ENCODE results near the gene TNIP1.

TNIP1 gene

DNA sequence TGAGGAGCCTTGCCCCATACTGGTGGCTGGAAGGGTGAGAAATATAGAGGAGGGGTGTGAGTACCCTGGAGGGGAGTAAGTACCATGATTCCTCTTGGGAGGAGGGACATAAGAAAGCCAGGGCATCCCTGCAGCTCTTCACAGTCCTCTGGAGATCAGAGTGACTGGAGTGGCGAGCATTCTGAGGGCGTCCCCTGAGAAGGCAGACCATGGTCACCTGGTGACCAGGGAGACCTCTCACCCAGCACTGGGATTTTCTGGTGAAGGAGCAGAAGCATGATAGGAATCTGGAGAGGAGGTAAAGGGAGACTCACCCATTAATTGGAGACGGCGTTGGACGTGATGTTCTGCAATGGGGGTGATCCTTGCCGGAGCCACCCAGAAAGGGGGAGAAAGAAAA, 88.1 kb downstream of the TNIP1 start:
- no peaks in the 10 kb centered on the region for H3K27me3 Mint-ChIP-seq
- H3K27ac Mint-ChIP-seq: no peak overlapping the region
- H3K4me3 Mint-ChIP-seq: no peak overlapping the region
- no peaks in the 10 kb centered on the region for H3K4me1 Mint-ChIP-seq
- no peaks in the 10 kb centered on the region for H3K36me3 Mint-ChIP-seq (ENCODE audit: low read depth)
- DNase-seq (no peak), ATAC-seq (no peak)
- H3K9me3 Mint-ChIP-seq: peaks cover 15% of the 10 kb centered on the region

DNA sequence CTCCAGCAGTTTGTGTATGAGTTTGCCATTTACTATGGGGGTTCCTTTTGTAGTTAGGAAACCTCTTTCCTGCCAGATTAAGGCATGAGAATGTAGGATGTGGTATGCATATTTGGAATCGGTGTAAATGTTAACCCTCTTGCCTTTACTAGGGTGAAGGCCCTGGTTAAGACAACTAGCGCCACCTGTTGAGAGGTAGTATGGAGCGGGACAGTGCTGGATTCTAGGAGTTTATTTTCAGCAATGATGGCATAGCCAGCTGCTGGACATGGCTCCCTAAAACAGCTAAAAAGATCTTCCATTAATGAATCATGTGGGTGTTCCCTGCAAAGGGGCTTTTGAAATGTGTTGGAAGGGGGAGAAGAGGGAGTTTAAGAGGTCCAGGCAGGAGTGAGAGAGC, 91.1 kb downstream of the TNIP1 start:
- H3K4me3 Mint-ChIP-seq: no peak overlapping the region
- no peaks in the 10 kb centered on the region for H3K4me1 Mint-ChIP-seq
- DNase-seq: peak; percentile 6
- peaks cover 2% of the 10 kb centered on the region for H3K27me3 Mint-ChIP-seq
- no peak for ATAC-seq
- H3K27ac Mint-ChIP-seq: no peak overlapping the region
- H3K36me3 Mint-ChIP-seq (ENCODE audit: low read depth): no peaks in the 10 kb centered on the region
- peaks cover 15% of the 10 kb centered on the region for H3K9me3 Mint-ChIP-seq

DNA sequence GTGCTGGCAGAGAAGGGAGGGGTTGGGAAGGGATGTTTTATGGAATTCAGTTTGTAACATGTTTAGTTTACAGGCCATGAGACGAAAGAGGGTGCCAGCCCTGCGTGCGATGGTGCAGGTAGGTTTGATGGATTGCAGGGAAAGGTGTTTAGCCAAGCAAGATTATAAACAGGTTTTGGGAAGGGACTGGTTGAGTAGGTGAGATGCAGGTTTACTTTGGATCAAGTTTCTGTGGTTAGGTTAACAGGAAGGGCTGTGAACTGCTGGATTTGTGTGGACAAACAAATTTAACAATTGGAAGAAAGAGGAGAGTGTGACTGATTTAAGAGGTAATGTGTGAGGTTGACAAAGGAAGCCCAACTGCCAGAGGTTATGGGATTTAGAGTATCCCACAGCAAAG, 93.1 kb downstream of the TNIP1 start:
- H3K27ac Mint-ChIP-seq: no peak overlapping the region
- no peaks in the 10 kb centered on the region for H3K36me3 Mint-ChIP-seq (ENCODE audit: low read depth)
- H3K4me1 Mint-ChIP-seq: no peaks in the 10 kb centered on the region
- peaks cover 2% of the 10 kb centered on the region for H3K27me3 Mint-ChIP-seq
- no peak for DNase-seq
- no peak overlapping the region for H3K4me3 Mint-ChIP-seq
- peaks cover 7% of the 10 kb centered on the region for H3K9me3 Mint-ChIP-seq
- ATAC-seq: no peak
